ENCODE data around the gene CD300LG.
"Not testable (repeated sequence)": the region's sequence is repeated elsewhere in the genome, so short reads cannot be mapped to it uniquely, and the experiment has no call there.

The CD300LG gene

DNA sequence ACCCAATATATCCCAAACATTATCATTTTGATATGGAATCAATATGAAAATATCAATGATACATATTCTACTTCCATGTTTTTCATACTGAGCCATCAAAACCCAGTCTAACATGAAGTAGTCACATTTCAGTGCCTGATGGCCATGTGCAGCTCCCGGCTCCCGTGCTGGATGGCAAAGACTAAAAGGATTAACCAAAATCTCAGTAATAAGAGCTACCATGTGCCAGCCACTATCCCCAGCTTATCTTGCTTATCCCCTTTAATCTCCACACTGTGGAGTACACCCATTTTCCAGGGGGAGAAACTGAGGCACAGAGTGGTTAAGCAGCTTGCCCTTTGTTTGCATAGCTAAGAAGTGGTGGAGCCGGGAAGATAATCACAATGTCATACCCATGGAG is 9.2 kb downstream of the CD300LG start:
- DNase-seq = no peak

DNA sequence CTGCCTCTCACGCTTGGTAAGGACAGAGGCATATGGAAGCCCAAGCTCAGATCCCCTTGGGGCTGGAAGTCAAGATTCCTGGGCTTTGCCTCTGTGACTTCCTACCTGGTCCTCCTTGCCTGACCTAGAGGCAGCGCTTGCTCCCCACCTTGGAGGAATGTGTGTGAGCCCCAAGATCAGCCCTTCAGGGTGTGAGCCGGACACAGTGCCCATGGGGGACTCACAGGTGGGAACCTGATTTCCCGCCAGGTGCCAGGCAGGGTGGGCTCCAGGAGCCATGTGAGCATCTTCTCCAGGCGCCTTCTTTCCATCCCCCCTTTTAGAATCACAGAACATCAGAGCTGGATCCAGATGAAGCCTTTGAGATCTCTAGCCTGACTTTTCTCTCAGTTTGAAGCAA is 10.2 kb downstream of the CD300LG start:
- no peak for DNase-seq

DNA sequence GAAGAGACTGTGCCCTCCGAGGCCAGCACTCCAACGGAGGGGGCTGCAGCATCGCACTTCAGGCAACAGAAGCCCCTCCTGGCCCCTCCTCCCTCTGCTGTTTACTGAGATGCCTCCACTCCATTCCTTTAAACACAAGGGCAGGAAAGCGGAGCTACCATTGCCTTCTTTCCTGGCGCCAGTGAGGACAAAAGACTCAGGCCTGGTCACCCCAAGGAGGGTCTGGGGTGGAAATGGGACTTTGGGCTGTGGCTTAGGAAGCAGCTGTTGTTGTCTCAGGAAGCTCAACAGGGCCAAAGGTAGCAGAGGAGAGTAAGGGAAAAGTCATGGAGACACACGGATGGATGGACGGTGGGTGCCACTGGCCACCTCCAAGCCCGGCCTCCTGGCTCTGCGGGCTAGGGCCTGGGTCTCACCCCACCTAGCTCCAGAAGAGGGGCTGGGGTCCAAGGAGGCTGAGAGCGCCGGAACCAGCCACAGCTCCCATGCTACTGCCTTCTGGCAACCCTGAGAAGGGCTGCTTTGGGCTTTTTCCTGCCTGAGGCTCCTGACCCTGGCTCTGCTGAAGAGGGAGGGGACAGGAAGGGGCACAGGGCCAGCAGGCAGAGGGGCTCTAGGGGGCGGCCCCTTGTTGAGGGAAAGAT is 11.1 kb downstream of the CD300LG start:
- no peak for DNase-seq

DNA sequence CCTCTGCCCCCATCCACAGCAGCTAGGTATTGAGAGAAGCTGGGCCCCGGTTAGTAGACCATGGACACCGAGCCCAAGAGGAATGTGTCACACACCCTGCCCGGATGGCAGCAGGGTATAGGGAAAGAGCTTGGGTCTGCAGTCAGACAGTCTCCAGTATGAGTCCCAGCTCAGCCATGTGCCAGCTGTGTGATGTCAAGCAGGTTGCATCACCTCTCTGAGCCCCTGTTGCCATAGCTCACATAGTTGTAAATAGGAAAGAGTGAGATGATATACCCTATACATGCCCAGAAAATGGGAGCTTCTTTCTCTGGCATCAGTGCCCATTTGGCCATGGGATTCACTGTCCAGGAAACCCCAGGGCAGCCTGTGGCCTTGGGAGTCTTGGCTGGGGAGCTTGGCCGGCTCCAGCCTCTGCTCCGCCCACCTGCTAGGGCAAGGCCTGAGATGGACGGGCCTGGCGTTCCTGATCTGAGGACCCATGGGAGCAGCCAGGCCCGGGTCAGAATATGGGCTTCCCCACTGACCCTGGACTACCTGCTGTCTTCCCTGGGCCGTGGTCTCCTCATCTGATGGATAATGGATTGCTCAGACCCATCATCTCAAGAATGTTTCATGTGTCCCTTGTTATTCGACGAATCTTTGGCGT is 13.2 kb downstream of the CD300LG start:
- no peak for DNase-seq

DNA sequence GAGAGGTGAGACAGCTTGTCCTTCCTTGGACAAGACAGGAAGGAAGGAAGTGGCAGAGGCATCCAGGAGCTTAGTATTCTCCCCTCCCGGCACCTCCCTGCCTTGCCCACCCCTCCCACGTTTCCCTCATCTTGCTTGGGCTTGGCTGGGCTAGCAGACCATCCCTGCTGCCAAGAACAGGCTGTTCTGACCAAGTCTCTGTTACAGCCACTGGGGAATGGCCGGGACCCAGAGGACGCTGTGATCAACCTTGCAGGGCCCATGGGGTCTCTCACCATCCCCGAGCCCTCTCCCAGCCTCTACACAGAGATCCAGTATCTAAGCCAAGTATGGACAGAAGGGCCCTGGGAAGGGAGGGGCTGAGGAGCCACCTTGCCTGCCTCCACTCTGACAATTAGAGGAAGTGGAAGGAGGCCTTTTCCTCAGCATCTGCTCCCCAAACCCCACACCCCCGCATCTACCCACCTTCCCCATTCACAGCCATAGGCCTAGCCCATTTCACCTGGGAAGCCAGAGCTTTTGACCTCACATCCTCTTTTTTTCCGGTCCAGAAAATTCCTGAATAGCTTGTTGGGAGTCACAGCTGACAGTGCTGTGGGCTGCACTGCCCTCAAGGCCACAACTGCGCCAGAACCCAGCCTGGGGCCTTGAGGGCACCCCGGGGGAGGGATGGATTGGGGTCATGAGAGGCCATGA is 14.1 kb downstream of the CD300LG start:
- DNase-seq = no peak

DNA sequence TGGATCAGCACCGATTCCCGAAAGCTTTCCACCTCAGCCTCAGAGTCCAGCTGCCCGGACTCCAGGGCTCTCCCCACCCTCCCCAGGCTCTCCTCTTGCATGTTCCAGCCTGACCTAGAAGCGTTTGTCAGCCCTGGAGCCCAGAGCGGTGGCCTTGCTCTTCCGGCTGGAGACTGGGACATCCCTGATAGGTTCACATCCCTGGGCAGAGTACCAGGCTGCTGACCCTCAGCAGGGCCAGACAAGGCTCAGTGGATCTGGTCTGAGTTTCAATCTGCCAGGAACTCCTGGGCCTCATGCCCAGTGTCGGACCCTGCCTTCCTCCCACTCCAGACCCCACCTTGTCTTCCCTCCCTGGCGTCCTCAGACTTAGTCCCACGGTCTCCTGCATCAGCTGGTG is 15.0 kb downstream of the CD300LG start:
- DNase-seq = no peak

DNA sequence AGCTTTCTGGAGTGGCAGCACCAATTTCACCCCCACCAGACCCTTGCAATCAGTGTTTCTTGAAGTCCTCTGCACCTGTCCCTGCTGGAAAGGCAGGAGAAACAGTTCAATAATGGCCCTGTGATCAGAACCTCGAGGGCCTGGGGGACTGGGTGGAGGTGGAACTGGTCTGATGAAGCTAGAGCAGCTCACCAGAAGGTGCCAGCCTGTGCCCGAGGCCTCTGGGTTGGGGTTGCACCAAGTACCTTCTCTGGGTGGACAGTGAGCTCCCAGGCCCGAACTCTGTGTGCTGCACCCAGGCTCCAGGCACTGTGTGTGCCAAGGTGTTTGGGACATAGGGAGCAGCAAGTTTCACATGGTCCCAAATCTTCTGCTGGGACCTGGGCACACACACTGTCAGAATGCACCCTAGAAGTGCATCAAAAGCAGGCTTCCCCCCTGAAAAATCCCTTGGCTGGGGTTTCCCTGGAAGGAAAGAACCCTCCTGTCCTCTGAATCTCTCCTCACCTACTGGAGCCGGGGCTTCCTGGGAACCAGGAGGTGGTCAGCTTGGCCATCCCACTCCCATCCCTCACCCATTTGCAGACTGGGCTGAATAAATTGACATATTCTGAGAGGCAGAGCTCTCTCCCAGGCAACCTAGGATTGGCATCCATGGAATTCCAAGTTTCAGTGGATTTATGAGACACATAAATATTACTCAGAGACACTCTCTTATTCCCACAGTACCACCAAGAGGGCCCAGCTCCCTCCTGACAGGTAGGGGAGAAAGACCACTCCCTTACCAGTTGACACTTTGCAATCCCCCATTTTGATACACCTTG is 17.4 kb downstream of the CD300LG start:
- no peak for DNase-seq

DNA sequence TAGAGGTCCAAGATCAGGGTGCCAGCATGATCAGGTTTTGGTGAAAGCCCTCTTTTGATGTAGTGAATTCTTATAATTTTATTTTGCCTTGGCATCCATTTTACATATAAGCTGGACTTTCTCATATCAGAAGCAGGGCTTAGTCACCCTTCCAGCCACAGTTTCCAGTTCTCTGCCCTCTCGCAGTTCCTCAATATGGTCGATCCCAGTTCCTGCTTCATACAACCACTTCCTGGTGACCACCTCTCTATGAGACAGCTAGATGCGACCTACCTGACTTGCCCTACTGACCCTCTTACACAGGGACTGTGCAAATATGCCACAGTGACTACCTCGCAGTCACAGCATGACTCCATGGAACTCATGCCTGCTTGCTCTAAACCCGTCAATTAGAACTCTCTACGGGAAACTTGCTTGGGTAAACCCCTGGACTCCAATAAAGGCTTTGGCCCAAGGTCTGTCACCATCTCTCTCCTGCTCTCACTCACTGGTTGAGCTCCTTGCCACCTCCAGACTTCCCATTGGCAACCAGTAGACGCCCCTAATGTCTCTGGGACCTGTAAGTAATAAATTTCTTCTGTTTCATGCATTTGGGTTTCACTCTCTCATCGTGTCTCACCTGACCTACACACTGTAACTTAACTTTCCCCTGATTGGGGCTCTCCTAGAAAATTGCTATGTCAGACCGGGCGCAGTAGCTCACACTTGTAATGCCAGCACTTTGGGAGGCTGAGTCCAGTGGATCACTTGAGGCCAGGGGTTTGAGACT is 21.4 kb downstream of the CD300LG start:
- no peak for DNase-seq

DNA sequence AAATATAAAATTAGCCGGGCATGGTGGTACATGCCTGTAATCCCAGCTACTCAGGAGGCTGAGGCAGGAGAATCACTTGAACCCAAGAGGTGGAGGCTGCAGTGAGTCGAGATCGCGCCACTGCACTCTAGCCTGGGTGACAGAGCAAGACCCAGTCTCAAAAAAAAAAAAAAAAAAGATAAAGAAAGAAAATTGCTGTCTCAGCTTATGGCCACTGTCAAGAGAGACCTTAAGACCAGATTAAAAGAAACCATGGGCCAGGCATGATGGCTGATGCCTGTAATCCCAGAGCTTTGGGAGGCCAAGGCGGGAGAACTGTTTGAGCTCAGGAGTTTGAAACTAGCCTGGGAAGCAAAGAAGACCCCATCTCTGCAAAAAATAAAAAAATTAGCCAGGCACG is 22.1 kb downstream of the CD300LG start:
- DNase-seq = not testable (repeated sequence)

DNA sequence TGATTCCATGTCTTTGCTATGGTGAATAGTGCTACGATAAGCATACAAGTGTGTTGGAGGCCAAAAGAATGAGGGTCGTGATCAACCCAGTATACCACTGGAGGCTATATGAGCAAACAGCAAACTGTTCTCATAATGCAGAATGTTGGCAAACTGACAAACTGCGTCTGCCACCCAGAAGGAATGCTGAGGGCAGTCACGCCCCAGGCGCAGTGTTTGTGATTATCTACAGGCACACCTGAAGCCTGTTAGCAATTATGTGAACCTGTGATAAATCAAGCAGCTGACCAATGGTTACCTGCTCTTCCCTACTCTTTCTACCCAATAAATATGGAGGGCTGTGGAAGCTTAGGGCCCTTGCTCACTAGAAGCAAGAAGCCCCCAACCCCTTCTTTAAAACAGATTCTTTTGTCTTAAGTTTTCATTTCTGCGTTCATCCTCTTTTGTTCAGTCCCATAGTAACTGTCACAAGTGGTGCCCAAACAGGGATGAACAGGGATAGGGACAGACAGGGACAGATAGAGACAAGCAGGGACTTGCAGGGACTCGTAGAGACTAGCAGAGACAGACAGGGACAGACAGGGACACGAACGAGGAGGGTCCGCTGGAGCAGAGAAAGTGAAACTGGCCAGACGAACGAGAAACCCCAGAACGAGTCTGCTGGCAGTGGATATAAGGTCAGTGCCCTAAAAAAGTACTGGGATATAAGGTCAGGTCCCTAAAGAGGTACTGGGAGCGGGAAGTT is 25.1 kb downstream of the CD300LG start:
- DNase-seq = no peak

DNA sequence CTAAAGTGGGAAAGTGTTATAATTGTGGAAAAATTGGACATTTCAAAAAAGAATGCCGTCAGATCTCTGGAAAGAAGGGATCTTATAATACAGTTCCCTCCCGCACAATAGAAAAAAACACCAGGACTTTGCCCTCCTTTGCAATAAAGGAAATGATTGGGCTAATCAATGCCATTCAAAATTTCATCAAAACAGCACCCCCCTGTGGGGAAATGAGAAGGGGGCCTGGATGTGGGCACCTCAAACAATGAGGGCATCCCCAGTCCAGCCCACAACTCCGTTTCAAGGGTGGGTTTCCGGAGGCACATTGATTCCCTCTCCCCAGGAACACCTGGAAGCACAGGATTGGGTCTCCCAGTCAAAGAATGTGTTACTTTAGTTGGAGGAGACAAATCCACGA is 26.1 kb downstream of the CD300LG start:
- DNase-seq = no peak

DNA sequence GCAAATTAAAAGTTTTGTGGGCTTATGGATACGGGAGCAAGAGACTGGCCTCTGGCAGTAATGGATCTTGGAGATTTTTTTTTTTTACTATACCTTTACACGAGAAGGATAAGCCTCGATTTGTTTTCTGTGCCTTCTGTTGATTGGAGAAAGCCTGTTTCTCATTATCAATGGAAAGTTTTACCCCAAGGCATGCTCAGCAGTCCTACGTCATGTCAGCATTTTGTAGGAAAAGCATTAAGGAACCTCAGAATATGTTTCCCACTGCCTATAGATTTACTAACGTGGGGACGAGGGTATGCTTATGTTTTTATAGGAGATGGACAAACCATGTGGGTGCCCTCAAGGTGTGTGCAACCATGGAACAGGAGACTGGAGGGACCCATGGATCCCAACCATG is 26.8 kb downstream of the CD300LG start:
- no peak for DNase-seq

DNA sequence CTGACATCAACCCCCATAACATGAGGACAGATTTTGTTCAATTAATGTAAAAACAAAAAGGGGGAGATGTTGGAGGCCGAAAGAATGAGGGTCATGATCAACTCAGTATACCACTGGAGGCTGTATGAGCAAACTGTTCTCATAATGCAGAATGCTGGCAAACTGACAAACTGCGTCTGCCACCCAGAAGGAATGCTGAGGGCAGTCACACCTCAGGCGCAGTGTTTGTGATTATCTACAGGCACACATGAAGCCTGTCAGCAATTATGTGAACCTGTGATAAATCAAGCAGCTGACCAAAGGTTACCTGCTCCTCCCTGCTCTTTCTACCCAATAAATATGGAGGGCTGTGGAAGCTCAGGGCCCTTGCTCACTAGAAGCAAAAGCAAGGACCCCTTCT is 27.3 kb downstream of the CD300LG start:
- DNase-seq = no peak

DNA sequence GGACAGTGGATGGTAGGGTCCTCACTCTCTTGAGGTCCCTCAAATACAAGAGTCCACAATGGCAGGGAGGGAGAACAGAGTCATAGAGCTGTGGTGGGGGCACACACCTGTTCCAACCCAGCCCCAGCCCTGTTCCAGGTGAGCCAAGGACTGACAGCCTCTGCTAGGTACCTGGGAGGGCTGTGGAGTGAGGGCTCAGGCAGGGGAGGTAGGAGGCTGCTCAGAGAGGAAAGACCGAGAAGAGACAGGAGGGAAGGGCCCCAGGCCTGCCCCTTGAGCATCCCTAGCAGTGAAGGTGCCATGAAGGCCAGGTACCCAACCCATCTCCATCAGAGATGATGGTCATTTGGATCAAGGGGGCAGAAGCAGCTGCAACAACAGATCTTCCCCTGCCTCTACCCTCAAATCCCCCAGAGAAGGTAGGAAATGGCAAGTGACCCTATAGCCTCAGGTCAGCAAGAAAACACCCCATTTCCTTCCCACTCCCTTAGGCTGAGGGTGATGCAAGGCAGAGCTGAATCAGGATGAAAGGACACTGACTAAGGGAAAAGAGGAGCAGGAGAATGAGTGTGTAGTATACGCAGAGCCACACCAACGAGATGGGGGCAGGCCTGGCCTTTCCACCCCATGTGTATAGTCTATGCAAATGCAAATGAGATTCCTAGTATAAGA is 28.6 kb downstream of the CD300LG start:
- no peak for DNase-seq

DNA sequence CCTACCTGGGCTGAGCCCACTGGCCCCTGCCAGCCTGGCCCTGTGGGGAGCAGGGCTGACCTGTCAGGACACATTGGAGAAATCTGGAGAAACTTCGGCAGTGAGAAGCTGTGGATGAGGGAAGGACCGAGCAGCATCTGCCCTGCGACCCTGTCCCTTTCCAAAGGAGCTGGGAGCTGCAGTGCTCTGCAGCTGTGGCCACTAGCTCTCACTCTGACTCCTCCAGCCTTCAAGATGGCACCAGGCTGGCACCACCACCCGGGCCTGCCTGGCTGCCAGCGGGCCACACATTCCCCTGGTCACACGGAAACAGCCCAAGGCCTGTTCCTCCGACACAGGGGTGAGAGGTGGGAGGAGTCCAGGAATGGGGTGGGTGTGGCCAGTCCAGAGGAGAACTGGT is 30.1 kb downstream of the CD300LG start:
- DNase-seq = no peak

DNA sequence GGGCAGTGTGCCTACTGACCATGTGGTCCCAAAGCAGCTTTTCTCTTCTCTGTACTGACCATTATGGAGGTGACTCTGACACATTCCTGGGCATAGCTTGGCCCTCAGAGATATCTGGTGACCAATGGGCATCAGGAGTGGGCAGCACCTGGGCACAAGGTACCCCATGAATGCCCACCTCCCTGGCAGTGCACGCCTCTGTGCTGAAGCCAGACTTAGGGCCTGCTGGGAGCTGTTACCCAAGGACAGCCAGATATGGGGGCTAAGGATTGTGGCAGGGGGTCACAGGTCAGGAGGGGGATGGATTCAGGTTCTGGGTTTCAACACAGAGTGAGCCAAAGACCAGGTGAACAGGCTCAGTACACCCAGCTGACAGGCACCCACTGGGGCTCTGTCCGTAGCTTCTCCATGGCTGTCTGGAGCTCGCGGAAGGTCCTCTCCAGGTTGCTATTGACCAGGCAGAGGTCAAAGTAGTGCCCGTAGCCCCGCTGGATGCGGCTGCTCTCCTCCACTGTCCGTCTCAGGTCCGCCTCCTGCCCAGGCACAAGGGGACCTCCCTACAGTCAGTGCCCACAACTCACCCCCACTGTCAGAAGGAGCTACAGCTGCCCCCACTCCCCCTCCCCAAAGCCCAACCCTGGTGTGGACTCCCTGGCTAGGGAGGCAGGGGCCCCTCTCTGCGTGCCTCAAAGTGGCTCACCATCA is 30.6 kb downstream of the CD300LG start:
- DNase-seq = no peak

DNA sequence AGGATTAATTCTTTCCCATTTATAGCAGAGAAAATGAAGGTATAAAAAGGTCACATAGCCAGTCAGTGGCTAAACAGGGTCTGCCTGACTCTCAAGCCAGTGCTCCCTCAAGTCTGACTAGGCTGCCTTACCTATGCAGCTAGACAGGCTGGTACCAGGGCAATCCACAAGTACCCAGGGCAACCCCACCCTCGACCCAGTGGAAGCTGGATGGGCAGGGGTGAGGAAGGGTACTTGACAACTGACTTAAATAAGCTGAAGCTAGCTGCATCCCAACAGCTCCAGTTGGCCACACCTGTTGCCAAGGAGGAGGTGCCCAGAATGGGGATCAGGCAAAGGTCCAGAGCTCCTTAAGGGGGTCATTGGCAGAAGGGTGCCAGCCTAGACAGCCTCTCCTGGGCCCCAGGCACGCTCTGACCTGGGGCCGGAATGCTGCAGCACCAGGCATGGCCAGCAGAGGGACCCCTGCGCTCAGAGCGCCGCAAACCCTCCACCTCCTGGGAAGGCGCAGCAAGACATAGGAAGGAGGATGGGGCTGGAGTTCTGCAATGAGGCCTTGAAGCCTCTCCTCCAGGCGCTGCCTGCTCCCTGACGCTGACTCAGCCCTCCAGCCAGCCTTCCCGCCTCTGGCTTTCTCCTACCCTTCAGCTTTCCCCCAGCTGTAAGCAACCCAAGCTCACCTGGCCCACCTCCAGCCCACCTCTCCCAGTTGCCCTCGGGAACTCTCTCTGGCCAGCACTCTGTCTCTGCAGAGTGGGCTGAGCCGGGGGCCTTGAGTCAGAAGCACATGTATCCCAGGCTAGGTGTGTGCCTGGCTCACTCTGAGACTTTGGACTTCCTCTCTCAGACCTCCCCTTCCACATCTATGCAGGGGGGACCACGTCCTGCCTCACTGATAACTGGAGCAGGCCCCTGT is 31.5 kb downstream of the CD300LG start:
- DNase-seq = peak; percentile 60

DNA sequence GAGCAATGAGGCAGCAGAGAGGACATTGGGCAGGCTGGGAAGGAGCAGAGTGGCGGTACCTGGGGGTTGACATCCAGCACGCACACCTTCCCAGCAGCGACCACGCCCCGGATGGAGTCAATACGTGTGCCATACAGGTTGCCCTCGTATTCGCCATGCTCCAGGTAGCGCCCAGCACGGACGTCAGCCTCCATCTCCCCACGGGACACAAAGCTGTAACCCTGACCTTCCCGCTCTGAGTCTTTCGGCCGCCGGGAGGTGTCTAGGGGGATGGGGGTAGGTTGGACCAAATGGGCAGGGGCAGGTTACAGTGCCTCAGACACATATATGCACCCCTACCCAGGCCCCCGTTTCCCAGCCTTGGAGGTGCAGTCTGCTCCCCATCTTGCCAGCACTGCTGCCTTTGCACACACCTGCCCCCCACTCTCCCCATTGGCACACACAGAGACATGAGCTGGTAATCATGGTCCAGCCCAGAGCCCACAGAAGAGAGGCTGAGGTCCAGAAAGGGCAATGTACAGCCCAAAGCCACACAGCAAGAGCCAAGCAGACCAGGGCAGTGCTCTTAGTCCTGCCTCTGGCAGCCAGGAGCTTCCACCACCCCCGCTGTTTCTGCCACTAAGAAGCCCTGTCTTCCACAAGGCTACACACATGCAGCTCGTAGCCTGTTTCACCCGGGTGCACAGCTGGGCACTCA is 32.9 kb downstream of the CD300LG start:
- DNase-seq = no peak
